ENCODE results near the gene RNF166.
A peak's percentile ranks its signal among the peaks of the same experiment; 100 is the strongest.

Gene RNF166

DNA sequence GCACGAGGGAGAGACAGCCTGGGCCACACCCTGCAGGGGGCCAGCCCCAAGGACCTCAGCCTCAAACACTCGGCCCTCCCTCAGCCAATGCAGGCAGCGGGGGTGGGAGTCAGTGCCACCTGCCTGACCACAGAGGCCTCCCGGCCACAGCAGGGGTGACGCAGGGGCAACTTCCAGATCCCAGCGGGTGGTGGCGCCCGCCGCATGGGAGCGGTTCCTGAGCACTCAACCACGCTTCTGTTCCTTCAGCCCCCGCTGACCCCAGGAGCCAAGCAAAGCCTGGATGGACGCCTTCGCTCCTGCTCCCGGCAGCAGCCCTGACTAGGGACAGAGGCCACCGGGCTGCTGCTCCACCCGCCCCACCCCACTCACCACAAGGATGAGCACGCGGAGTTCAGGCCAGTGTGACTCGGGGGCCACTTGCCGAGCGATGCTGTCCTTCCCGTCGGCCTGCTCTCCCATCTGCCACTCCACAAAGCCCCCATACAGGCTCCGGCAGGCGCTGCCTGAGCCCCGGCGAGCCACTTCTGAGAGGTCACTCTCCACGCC lies 50.4 kb downstream of the RNF166 start:
- H3K9me3 ChIP-seq (ENCODE audit: low read length) = no peaks in the 10 kb centered on the region
- H3K36me3 ChIP-seq (ENCODE audit: insufficient read depth, low read length) = peaks cover 75% of the 10 kb centered on the region
- H2AFZ ChIP-seq (ENCODE audit: low read depth, low read length) = no peak overlapping the region
- H3K4me3 ChIP-seq (ENCODE audit: low read length) = no peak overlapping the region
- H3K27me3 ChIP-seq (ENCODE audit: insufficient read depth, low read length) = no peaks in the 10 kb centered on the region
- H3K4me1 ChIP-seq (ENCODE audit: insufficient read depth, low read length) = peaks cover 7% of the 10 kb centered on the region

- H2AFZ ChIP-seq (ENCODE audit: low read depth, low read length) = no peak overlapping the region
- peaks cover 9% of the 10 kb centered on the region for H3K4me1 ChIP-seq (ENCODE audit: insufficient read depth, low read length)
- peaks cover 74% of the 10 kb centered on the region for H3K36me3 ChIP-seq (ENCODE audit: insufficient read depth, low read length)
- no peaks in the 10 kb centered on the region for H3K27me3 ChIP-seq (ENCODE audit: insufficient read depth, low read length)
- no peaks in the 10 kb centered on the region for H3K9me3 ChIP-seq (ENCODE audit: low read length)
- H3K4me3 ChIP-seq (ENCODE audit: low read length) = no peak overlapping the region
Measured at GRCh38 chr16:88655053-88655732, 51.0 kb downstream of the RNF166 start.

DNA sequence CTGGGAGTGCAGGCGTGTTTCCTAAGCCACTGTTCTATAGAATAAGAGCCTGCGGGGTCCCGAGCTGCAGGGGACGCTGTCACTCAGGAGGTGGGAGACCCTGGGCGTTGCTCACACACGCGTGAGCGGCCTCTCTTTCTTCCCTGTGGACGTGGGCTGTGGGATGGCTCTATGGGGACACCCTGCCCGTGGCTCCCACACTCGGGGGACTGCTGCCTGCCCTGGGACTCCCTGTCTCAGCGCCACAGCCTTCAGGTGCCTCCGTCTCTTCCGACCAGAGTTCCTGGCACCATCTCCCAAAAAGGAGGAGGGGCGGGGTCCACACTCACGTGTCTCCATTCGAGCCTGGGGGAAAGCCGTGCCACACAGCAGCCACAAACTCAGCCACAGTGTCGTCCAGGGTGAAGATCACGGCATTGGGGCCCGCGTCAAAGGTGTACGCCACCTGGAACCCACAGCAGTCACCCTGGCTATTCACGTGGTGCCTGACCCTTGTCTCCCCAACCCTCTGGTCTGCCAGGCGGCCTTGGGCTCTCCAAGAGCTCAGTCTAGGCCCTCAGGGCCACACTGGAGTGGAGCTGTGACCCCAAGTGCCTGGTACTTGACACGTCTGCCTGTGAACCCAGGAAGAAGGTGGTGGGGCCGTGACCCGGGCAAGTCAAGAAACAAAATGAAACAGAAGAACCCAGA lies 51.7 kb downstream of the RNF166 start:
- H3K4me3 ChIP-seq (ENCODE audit: low read length) = no peak overlapping the region
- no peak overlapping the region for H2AFZ ChIP-seq (ENCODE audit: low read depth, low read length)
- peaks cover 11% of the 10 kb centered on the region for H3K4me1 ChIP-seq (ENCODE audit: insufficient read depth, low read length)
- H3K27me3 ChIP-seq (ENCODE audit: insufficient read depth, low read length) = no peaks in the 10 kb centered on the region
- peaks cover 70% of the 10 kb centered on the region for H3K36me3 ChIP-seq (ENCODE audit: insufficient read depth, low read length)
- H3K9me3 ChIP-seq (ENCODE audit: low read length) = no peaks in the 10 kb centered on the region

GRCh38 chr16:88653596-88654362 lies 52.4 kb downstream of the RNF166 start:
- Histone ChIP-seq H3K27me3 (ENCODE audit: insufficient read depth, low read length) (no peaks in the 10 kb centered on the region), H2AFZ (ENCODE audit: low read depth, low read length) (no peak overlapping the region), H3K9me3 (ENCODE audit: low read length) (no peaks in the 10 kb centered on the region), H3K36me3 (ENCODE audit: insufficient read depth, low read length) (peaks cover 66% of the 10 kb centered on the region), H3K4me1 (ENCODE audit: insufficient read depth, low read length) (peaks cover 11% of the 10 kb centered on the region), H3K4me3 (ENCODE audit: low read length) (no peak overlapping the region)

GRCh38 chr16:88653101-88653500 lies 53.1 kb downstream of the RNF166 start:
- Histone ChIP-seq H3K4me1 (ENCODE audit: insufficient read depth, low read length) (peaks cover 11% of the 10 kb centered on the region), H3K36me3 (ENCODE audit: insufficient read depth, low read length) (peaks cover 63% of the 10 kb centered on the region), H3K4me3 (ENCODE audit: low read length) (no peak overlapping the region), H2AFZ (ENCODE audit: low read depth, low read length) (no peak overlapping the region), H3K9me3 (ENCODE audit: low read length) (no peaks in the 10 kb centered on the region), H3K27me3 (ENCODE audit: insufficient read depth, low read length) (no peaks in the 10 kb centered on the region)

DNA sequence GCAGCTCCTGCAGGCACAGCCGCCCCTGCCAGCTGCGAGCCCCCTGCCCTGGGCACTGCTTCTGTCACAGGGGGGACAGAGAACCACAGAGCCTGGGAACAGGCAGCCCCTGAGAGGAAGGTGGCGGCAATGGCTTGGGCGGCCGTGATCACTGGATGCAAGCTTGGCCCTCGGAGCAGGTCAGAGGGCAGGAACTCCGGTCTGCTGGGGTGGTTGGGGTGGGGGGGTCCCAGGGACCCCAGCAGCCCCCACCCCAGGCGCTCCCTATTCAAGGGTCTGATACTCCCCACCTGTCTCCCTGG lies 53.5 kb downstream of the RNF166 start:
- H3K36me3 ChIP-seq (ENCODE audit: insufficient read depth, low read length) = peaks cover 60% of the 10 kb centered on the region
- no peak overlapping the region for H3K4me3 ChIP-seq (ENCODE audit: low read length)
- no peak overlapping the region for H2AFZ ChIP-seq (ENCODE audit: low read depth, low read length)
- peaks cover 11% of the 10 kb centered on the region for H3K4me1 ChIP-seq (ENCODE audit: insufficient read depth, low read length)
- no peaks in the 10 kb centered on the region for H3K27me3 ChIP-seq (ENCODE audit: insufficient read depth, low read length)
- no peaks in the 10 kb centered on the region for H3K9me3 ChIP-seq (ENCODE audit: low read length)

GRCh38 chr16:88651989-88652761 lies 54.0 kb downstream of the RNF166 start:
- Histone ChIP-seq H3K27me3 (ENCODE audit: insufficient read depth, low read length) (no peaks in the 10 kb centered on the region), H3K4me1 (ENCODE audit: insufficient read depth, low read length) (peaks cover 11% of the 10 kb centered on the region), H2AFZ (ENCODE audit: low read depth, low read length) (no peak overlapping the region), H3K36me3 (ENCODE audit: insufficient read depth, low read length) (peaks cover 54% of the 10 kb centered on the region), H3K9me3 (ENCODE audit: low read length) (no peaks in the 10 kb centered on the region), H3K4me3 (ENCODE audit: low read length) (no peak overlapping the region)

DNA sequence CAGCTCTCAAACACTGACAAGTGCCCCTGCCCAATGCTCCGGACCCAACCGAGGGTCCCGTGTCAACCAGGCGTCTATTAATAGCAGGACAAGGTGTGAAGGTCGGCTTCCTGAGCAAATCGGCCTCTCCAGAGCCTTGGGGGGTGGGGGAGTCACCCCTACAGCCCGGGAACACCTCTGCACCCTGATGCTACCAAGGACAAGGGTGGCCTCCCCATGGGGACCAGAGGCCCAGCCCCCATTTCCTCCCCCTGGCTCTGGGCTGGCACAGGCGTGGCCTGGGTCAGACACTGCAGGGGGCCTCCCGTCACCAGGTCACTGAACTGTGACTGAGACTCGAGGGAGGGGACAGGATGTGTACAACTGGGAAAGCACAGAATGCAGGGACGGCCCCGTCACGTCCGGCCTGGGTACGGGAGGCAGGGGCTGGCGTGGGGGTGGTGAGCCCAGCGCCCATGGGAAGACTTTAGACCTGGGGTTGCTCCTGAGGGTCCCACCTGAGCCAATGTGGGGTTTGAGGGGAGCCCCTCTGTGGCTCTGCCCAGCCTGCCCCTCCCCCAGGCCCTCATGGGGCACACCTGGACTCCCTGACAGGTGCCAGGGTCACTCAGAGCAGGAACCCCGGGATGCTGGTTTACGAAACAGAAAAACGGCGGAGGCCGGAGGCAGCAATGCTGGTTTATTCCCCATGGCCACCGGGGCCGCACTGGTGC lies 54.8 kb downstream of the RNF166 start:
- Histone ChIP-seq H3K27me3 (ENCODE audit: insufficient read depth, low read length) (no peaks in the 10 kb centered on the region), H2AFZ (ENCODE audit: low read depth, low read length) (no peak overlapping the region), H3K36me3 (ENCODE audit: insufficient read depth, low read length) (peaks cover 47% of the 10 kb centered on the region), H3K4me3 (ENCODE audit: low read length) (no peak overlapping the region), H3K9me3 (ENCODE audit: low read length) (no peaks in the 10 kb centered on the region), H3K4me1 (ENCODE audit: insufficient read depth, low read length) (peaks cover 11% of the 10 kb centered on the region)

DNA sequence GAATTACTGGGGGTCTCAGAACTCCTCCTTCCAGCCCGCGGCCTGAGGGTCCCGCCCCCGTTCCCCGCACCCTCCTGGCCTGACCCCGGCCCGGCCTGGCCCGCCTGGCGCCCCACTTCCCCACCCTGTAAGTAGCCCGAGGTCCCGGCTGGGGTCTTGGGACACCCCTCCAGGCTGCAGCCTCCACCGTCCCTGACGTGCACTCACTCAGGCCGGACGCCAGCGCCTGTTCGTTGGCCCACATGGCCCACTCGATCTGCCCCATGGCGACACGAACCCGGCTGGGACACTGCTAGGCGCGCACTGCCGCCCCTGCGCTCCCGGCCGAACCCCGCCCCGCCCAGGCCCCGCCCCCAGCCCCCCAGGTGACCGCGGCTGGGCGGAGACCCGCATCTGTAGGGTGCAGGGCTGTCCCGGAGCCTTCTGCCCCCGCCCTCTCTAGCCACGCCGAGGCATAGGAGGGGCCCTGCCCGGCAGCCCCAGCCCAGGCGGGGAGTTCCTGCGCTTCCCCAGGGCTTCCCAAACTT lies 55.4 kb downstream of the RNF166 start, which contains the start of gene CYBA:
Gene CYBA, minus strand, starts transcription at position 305 of the 527 bp plus-strand sequence. Its CDS starts 40 bp downstream, at position 265.
- peak within 1 kb of the TSS; percentile 40 for H3K4me3 ChIP-seq (ENCODE audit: low read length)
- H2AFZ ChIP-seq (ENCODE audit: low read depth, low read length) = no peak within 1 kb of the TSS
- H3K4me1 ChIP-seq (ENCODE audit: insufficient read depth, low read length) = peaks cover 11% of the 10 kb centered on the region
- peaks cover 41% of the 10 kb centered on the region for H3K36me3 ChIP-seq (ENCODE audit: insufficient read depth, low read length)
- H3K27me3 ChIP-seq (ENCODE audit: insufficient read depth, low read length) = no peaks in the 10 kb centered on the region
- no peaks in the 10 kb centered on the region for H3K9me3 ChIP-seq (ENCODE audit: low read length)

DNA sequence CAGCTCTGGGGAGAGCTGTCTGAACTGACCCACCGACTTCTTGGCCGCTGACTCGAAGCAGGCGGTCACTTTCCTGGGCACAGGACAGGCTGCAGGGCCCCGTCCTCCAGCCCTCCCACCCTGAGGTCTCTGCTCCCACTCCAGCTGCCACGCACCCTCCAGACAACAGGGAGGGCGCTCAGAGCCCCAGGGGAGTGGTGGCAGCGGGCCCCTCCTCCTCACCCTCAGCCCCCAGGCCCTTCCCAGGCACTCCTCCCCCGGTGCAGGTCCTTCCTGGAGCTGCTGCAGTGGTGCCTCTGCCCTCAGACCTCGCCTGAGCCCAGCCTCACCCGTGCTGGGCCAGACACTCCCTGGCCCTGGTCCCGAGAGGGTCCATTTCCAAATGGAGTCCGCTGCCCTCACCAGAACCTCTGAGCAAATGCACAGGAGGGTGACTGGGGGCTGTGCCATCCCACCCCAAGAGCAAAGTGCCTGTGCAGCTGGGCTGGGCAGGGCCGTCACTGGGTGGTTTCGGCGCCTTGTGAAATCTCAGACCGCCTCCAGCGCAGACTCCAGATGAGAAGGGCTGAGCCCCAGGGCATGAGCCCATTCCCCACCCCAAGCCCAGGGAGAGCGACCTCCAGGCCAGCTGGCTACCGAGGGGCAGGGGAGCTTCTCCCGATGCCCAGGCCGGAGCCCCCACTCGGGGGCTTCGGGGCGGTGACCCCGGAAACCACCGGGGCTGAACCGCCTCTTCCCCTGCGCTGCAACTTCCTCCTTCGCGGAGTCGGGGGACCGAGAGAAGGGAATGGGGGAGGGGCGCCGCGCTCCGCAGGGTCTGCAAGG lies 56.1 kb downstream of the RNF166 start:
- Histone ChIP-seq H3K27me3 (ENCODE audit: insufficient read depth, low read length) (no peaks in the 10 kb centered on the region), H3K4me1 (ENCODE audit: insufficient read depth, low read length) (peaks cover 15% of the 10 kb centered on the region), H2AFZ (ENCODE audit: low read depth, low read length) (no peak overlapping the region), H3K36me3 (ENCODE audit: insufficient read depth, low read length) (peaks cover 34% of the 10 kb centered on the region), H3K4me3 (ENCODE audit: low read length) (peak overlapping the region; percentile 40), H3K9me3 (ENCODE audit: low read length) (no peaks in the 10 kb centered on the region)

DNA sequence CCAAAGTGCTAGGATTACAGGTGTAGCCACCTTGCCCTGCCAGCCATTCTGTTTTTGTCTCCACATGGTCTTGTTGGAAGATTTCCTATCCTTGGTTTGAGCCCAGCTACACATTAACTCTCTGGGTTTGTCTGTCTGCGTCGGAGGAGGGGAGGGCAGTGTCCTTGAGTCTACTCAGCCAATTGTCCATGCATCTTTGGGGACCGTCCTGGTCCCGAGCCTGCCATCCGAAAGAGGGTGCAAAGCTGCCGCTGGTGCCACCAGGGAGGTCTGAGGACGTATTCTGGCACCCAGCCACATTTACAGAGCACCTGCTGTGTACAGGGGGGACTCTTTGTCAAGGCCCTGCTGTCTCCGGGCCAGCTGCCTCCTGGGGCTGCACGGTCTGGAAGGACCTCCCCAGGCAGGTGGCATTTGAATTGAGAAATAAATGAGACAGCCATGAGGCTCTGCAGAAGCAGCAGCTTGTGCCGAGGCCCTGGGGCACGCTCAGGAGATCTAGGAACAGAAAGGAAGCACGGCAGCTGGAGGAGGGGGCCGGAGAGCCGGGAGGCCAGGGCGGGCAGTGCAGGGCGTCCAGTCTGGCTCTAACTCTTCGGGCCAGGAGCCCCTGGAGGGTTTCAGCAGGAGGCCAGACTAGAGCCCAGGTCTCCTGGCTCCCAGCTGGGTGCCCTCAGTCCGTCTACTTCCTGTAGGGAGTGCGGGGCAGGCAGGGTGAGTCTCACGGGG lies 56.8 kb downstream of the RNF166 start:
- H3K36me3 ChIP-seq (ENCODE audit: insufficient read depth, low read length) = peaks cover 27% of the 10 kb centered on the region
- H2AFZ ChIP-seq (ENCODE audit: low read depth, low read length) = no peak overlapping the region
- H3K4me1 ChIP-seq (ENCODE audit: insufficient read depth, low read length) = peaks cover 20% of the 10 kb centered on the region
- no peak overlapping the region for H3K4me3 ChIP-seq (ENCODE audit: low read length)
- H3K27me3 ChIP-seq (ENCODE audit: insufficient read depth, low read length) = no peaks in the 10 kb centered on the region
- H3K9me3 ChIP-seq (ENCODE audit: low read length) = no peaks in the 10 kb centered on the region
